T-cell (primary cell): ENCODE data around the gene GHRH. TPM values are rescaled to one million over a fixed set of nuclear protein-coding genes. Genes with fewer than 3 reads are reported as not detected.

ENCODE experiments used
- ATAC-seq, 4 experiments: fragments of 200-7000 bp in 3 of 4; fragments of 150-1000 bp in 1 of 4; cut with Tn5 transposase; replicated peaks in 1 of 4; 1 replicate in 3 of 4; 2 replicates in 1 of 4; pipeline ENCODE4 v1.10.0; 2021; ENCODE audit warnings: moderate library complexity in 3 of 4, mild to moderate bottlenecking in 2 of 4, moderate number of reproducible peaks in 1 of 4
- CTCF ChIA-PET, 2 donors: fragments of 300-600 bp; sonication (Branson Sonifier 250); formaldehyde crosslinking; loops; one replicate each; lab custom pipeline; 2022; ENCODE audit warnings: antibody characterized with exemption in 2 of 2; lab: Charles Lee
- POLR2A ChIA-PET, 2 donors: fragments of 300-600 bp; sonication (Branson Sonifier 250); formaldehyde crosslinking; loops; one replicate each; lab custom pipeline; 2022; ENCODE audit warnings: antibody characterized with exemption in 2 of 2; lab: Charles Lee
- DNase-seq, 35 experiments: peaks; one replicate each; pipeline versions ENCODE4 v3.0.0 to v3.0.0-alpha.2; 2013 to 2023
- H3K27ac ChIP-seq: one replicate; pipeline ENCODE4 v1.5.1; 2013; ENCODE audit warnings: low read length
- H3K27me3 ChIP-seq, 2 experiments: replicated peaks in 1 of 2; 1 replicate in 1 of 2; 2 replicates in 1 of 2; pipeline versions ENCODE4 v1.6.1 to v1.7.0; 2013; ENCODE audit warnings: low read length in 1 of 2, mixed read lengths in 1 of 2; ENCODE audit not compliant: control insufficient read depth in 2 of 2, insufficient read depth in 2 of 2; ENCODE audit errors: extremely low read depth in 1 of 2
- H3K36me3 ChIP-seq, 2 donors: 1 replicate in 1 of 2; 2 replicates in 1 of 2; pipeline versions ENCODE4 v1.6.1 to v1.7.0; 2013; ENCODE audit warnings: low read length in 1 of 2; ENCODE audit not compliant: control insufficient read depth in 2 of 2, insufficient read depth in 1 of 2; ENCODE audit errors: extremely low read depth in 1 of 2
- H3K4me1 ChIP-seq, 2 experiments: 1 replicate in 1 of 2; 2 replicates in 1 of 2; pipeline versions ENCODE4 v1.6.1 to v1.7.0; 2013; ENCODE audit warnings: low read length in 2 of 2, mixed read lengths in 1 of 2; ENCODE audit not compliant: insufficient read depth in 2 of 2, control insufficient read depth in 1 of 2; ENCODE audit errors: extremely low read depth in 1 of 2
- H3K4me3 ChIP-seq, 2 donors: 1 replicate in 1 of 2; 2 replicates in 1 of 2; pipeline versions ENCODE4 v1.5.1 to v1.7.0; 2013; ENCODE audit warnings: mild to moderate bottlenecking in 2 of 2, low read length in 1 of 2, moderate library complexity in 1 of 2; ENCODE audit not compliant: control insufficient read depth in 1 of 2; ENCODE audit errors: extremely low read depth in 1 of 2
- H3K9me3 ChIP-seq: 2 replicates; pipeline ENCODE4 v1.7.0; 2013
- H3K27ac Mint-ChIP-seq, 2 donors: one replicate each; pipeline ENCODE4 v1.8.0; 2020 to 2021; ENCODE audit warnings: mild to moderate bottlenecking in 2 of 2, mixed read lengths in 2 of 2
- H3K27me3 Mint-ChIP-seq, 2 donors: one replicate each; pipeline ENCODE4 v1.8.0; 2021 to 2022; ENCODE audit warnings: mixed read lengths in 2 of 2
- H3K36me3 Mint-ChIP-seq: one replicate; pipeline ENCODE4 v1.8.0; 2021; ENCODE audit warnings: mixed read lengths
- H3K4me1 Mint-ChIP-seq, 3 donors: one replicate each; pipeline ENCODE4 v1.8.0; 2020 to 2022; ENCODE audit warnings: mixed read lengths in 3 of 3, mild to moderate bottlenecking in 1 of 3
- H3K4me3 Mint-ChIP-seq, 3 donors: one replicate each; pipeline ENCODE4 v1.8.0; 2020 to 2022; ENCODE audit warnings: mild to moderate bottlenecking in 3 of 3, mixed read lengths in 3 of 3, moderate library complexity in 3 of 3
- H3K9me3 Mint-ChIP-seq, 3 donors: one replicate each; pipeline ENCODE4 v1.8.0; 2020 to 2022; ENCODE audit warnings: mixed read lengths in 3 of 3
- WGBS: methylation state at CpG from one replicate; pipeline ENCODE4 v1.1.5; 2013; ENCODE audit warnings: missing lambda C conversion rate; ENCODE audit not compliant: insufficient coverage; 5-methylcytosine and 5-hydroxymethylcytosine counted together
- total RNA-seq, 35 experiments: library from RNA in 6 of 35; stranded (reverse) in 6 of 35; fragments of 120-200 nt in 1 of 35; gene quantifications; one replicate each; pipeline versions ENCODE4 v1.2.1 to v1.2.4 and lab custom pipeline; 2013 to 2026

Gene GHRH
- total RNA-seq, 5 donors from 2014 or later (not counting 1 experiment from before 2014, with no cell fraction given), result not detected

DNA sequence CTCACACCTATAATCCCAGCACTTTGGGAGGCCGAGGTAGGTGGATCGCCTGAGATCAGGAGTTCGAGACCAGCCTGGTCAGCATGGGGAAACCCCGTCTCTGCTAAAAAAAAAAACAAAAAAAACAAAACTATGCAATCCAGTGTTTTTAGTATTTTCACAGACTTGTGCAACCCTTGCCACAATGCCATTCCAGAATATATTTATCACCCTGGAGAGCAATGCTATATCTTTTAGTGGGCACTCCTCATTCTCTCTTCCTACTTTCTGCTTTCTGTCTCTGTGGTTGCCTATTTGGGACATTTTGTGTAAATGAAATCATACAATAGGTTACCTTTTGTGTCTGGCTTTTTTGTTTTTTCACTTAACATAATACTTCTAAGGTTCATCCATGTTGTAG, 43.2 kb downstream of the GHRH start:
- no peaks in the 10 kb centered on the region for H3K4me1 Mint-ChIP-seq
- H3K4me1 ChIP-seq, result no peaks in the 10 kb centered on the region
- no peak overlapping the region for H3K27ac ChIP-seq
- H3K4me3 ChIP-seq, result no peak overlapping the region
- no peak for DNase-seq
- H3K4me3 Mint-ChIP-seq, result no peak overlapping the region
- H3K36me3 ChIP-seq, result peaks cover 4 to 67% of the 10 kb centered on the region in 2 donors
- H3K9me3 ChIP-seq, result no peaks in the 10 kb centered on the region
- H3K27ac Mint-ChIP-seq, result no peak overlapping the region
- H3K9me3 Mint-ChIP-seq, result no peaks in the 10 kb centered on the region
- POLR2A ChIA-PET, result no interaction called here
- no peak for ATAC-seq
- WGBS, result 93% methylated on average over 3 of the region's 4 CpGs
- H3K27me3 ChIP-seq, result no peaks in the 10 kb centered on the region
- CTCF ChIA-PET, result no interaction called here
- H3K36me3 Mint-ChIP-seq, result peaks cover 41% of the 10 kb centered on the region
- H3K27me3 Mint-ChIP-seq, result no peaks in the 10 kb centered on the region

DNA sequence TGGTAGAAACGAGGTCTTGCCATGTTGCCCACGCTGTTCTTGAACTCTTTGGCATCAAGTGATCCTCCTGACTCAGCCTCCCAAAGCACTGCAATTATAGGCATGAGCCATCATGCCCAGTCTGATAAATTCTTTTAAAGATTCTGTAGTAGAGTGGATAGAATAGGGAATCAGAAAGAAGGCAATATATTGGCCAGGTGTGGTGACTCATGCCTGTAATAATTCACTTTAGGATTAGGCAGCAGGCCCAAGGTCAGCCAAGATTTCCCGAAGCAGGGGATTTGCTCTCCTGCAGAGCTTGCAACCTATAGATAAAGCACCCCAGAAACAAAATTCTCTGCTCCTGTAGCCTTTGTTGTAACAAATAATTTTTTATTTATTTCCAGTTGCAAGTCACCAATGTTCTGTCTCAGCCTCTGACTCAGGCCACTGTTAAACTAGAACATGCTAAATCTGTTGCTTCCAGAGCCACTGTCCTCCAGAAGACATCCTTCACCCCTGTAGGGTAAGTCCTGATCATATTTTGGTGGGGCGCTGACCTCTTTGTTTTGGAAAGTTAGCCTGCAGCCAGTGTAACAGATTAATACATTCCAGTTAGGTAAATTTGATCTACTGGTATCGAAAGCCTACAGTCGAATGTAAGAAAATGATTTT, 51.8 kb downstream of the GHRH start:
- CTCF ChIA-PET, result interaction anchor here in 1 of 2 donors (0.6 to 1.0 kb wide), 3 partner anchors 18 to 368 kb away, joined by 3 to 5 read pairs (median 3); no protein-coding TSS in a partner anchor
- peaks cover 50% of the 10 kb centered on the region for H3K36me3 Mint-ChIP-seq

DNA sequence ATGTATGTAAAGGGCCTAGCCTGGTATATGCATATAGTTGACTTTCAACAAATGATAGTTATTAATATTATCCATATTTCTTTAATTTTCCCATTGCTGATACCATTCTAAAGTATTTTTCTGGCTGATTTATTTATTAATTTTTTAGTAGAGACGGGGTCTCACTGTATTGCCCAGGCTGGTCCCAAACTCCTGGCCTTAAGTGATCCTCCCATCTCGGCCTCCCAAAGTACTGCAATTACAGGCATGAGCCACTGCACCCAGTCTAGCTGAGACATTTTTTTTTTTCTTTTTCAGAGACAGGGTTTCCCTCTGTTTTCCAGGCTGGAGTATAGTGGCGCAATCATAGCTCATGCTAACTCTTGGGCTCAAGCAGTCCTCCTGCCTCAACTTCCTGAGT, 52.4 kb downstream of the GHRH start:
- Mint-ChIP-seq H3K36me3 (peaks cover 50% of the 10 kb centered on the region), H3K4me3 (no peak overlapping the region), H3K4me1 (no peaks in the 10 kb centered on the region), H3K27ac (no peak overlapping the region), H3K9me3 (no peaks in the 10 kb centered on the region), H3K27me3 (no peaks in the 10 kb centered on the region)
- CTCF ChIA-PET, result interaction anchor here in 1 of 2 donors (0.6 kb wide), 1 partner anchor 369 kb away, joined by 3 read pairs; no protein-coding TSS in a partner anchor
- Histone ChIP-seq H3K9me3 (no peaks in the 10 kb centered on the region), H3K27me3 (no peaks in the 10 kb centered on the region), H3K27ac (no peak overlapping the region), H3K4me1 (no peaks in the 10 kb centered on the region), H3K4me3 (no peak overlapping the region), H3K36me3 (peaks cover 12 to 92% of the 10 kb centered on the region in 2 donors)
- POLR2A ChIA-PET, result interaction anchor here in 1 of 2 donors (0.7 kb wide), 1 partner anchor 590 kb away, joined by 3 read pairs; no protein-coding TSS in a partner anchor
- ATAC-seq (no peak), DNase-seq (no peak)
- WGBS, result 100% methylated on average over 2 of the region's 3 CpGs

More for the DNA sequence above, 51.8 kb downstream of the GHRH start:
- 92% methylated on average over 2 of the region's 6 CpGs for WGBS
- Histone ChIP-seq H3K36me3 (peaks cover 6 to 92% of the 10 kb centered on the region in 2 donors), H3K27me3 (no peaks in the 10 kb centered on the region), H3K4me3 (no peak overlapping the region), H3K4me1 (no peaks in the 10 kb centered on the region), H3K9me3 (no peaks in the 10 kb centered on the region), H3K27ac (no peak overlapping the region)
- Mint-ChIP-seq H3K4me3 (no peak overlapping the region), H3K27ac (no peak overlapping the region), H3K4me1 (no peaks in the 10 kb centered on the region), H3K9me3 (no peaks in the 10 kb centered on the region), H3K27me3 (no peaks in the 10 kb centered on the region)
- POLR2A ChIA-PET, result interaction anchor here in 1 of 2 donors (0.7 kb wide), 1 partner anchor 590 kb away, joined by 3 read pairs; no protein-coding TSS in a partner anchor
- ATAC-seq (no peak), DNase-seq (no peak)

DNA sequence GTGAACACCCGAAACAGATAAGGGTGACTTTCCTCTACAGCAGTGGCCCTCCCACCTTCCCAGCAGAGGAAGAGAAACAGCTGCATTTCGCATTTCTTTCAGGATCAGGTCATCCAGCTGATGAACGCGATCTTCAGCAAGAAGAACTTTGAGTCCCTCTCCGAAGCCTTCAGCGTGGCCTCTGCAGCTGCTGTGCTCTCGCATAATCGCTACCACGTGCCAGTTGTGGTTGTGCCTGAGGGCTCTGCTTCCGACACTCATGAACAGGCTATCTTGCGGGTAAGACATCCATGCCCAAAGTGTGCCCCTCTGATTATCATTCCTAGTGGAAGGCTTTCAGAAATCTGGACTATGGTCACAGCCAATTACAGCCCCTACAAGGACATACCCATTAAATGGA, 54.4 kb downstream of the GHRH start:
- ChIA-PET POLR2A (no interaction called here), CTCF (no interaction called here)
- DNase-seq, result no peak
- Histone ChIP-seq H3K27ac (no peak overlapping the region), H3K27me3 (no peaks in the 10 kb centered on the region), H3K9me3 (no peaks in the 10 kb centered on the region), H3K4me3 (no peak overlapping the region), H3K4me1 (no peaks in the 10 kb centered on the region), H3K36me3 (peaks cover 12 to 93% of the 10 kb centered on the region in 2 donors)
- Mint-ChIP-seq H3K27ac (no peak overlapping the region), H3K9me3 (no peaks in the 10 kb centered on the region), H3K4me1 (peaks cover 0 to 3% (median 0%) of the 10 kb centered on the region in 3 donors), H3K27me3 (no peaks in the 10 kb centered on the region), H3K36me3 (peaks cover 50% of the 10 kb centered on the region), H3K4me3 (no peak overlapping the region)
- no peak for ATAC-seq
- 97% methylated on average over 10 of the region's 11 CpGs for WGBS

DNA sequence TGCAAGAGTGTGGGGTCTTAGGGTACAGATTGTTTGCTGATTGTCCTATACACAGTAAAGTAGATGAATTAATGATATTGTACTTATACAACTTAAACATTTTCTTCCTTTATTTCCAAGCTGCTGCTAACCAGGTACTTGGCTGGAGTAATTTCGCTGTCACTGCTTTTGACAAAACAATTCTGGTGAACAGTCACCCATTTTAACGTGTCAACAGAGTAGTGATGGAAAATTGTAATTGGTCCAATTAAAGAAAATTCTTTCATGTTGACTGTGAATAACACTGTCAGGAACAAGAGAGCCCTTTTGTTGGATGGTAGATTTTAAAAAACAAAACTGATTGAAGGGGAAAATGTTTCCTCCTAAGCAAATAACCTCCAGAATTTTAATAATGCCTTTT, 55.8 kb downstream of the GHRH start:
- CTCF ChIA-PET, result interaction anchor here in 1 of 2 donors (0.6 kb wide), 1 partner anchor 1120 kb away, joined by 5 read pairs; no protein-coding TSS in a partner anchor
- no peaks in the 10 kb centered on the region for H3K27me3 ChIP-seq
- H3K36me3 ChIP-seq, result peaks cover 12 to 95% of the 10 kb centered on the region in 2 donors
- POLR2A ChIA-PET, result no interaction called here
- H3K4me1 Mint-ChIP-seq, result peaks cover 0 to 3% (median 0%) of the 10 kb centered on the region in 3 donors
- no peaks in the 10 kb centered on the region for H3K27me3 Mint-ChIP-seq
- no peaks in the 10 kb centered on the region for H3K4me1 ChIP-seq
- DNase-seq, result no peak
- no peak overlapping the region for H3K27ac ChIP-seq
- H3K4me3 Mint-ChIP-seq, result no peak overlapping the region
- no peak overlapping the region for H3K27ac Mint-ChIP-seq
- peaks cover 60% of the 10 kb centered on the region for H3K36me3 Mint-ChIP-seq
- no peak overlapping the region for H3K4me3 ChIP-seq
- no peak for ATAC-seq
- WGBS, result no CpG with 5 or more reads among the region's 2 CpGs
- no peaks in the 10 kb centered on the region for H3K9me3 ChIP-seq
- no peaks in the 10 kb centered on the region for H3K9me3 Mint-ChIP-seq

DNA sequence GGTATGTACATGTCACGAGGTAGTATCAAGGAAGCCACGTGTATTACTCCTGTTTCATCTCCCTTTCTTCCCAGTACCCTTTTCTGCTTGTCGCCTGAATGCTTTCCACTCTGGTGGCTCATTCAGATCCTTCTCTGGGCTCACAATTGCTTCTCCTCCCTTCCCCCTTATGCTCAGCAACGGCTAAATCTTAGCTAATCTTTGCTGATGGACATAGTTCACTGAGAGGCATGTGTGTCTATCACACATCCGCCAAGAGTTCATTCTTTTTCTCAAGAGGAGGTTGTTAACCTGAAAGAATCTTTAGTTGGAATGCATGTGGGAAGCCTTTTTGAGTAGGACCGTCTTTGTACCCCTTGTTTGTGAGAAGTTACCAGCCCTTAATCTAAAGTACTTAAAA, 56.5 kb downstream of the GHRH start:
- Mint-ChIP-seq H3K9me3 (no peaks in the 10 kb centered on the region), H3K27ac (no peak overlapping the region), H3K4me1 (peaks cover 0 to 3% (median 3%) of the 10 kb centered on the region in 3 donors), H3K36me3 (peaks cover 66% of the 10 kb centered on the region), H3K4me3 (no peak overlapping the region), H3K27me3 (no peaks in the 10 kb centered on the region)
- H3K36me3 ChIP-seq, result peaks cover 12 to 95% of the 10 kb centered on the region in 2 donors
- no peaks in the 10 kb centered on the region for H3K4me1 ChIP-seq
- no peak overlapping the region for H3K27ac ChIP-seq
- WGBS, result 100% methylated on average over 1 of the region's 6 CpGs
- ATAC-seq (no peak), DNase-seq (no peak)
- POLR2A ChIA-PET, result no interaction called here
- H3K4me3 ChIP-seq, result no peak overlapping the region
- no peaks in the 10 kb centered on the region for H3K27me3 ChIP-seq
- H3K9me3 ChIP-seq, result no peaks in the 10 kb centered on the region
- CTCF ChIA-PET, result interaction anchor here in 1 of 2 donors (0.9 kb wide), 1 partner anchor 328 kb away, joined by 3 read pairs; no protein-coding TSS in a partner anchor
